ENCODE data around the gene SMIM38.
"Not testable (repeated sequence)": the region's sequence is repeated elsewhere in the genome, so short reads cannot be mapped to it uniquely, and the experiment has no call there.

The SMIM38 gene

DNA sequence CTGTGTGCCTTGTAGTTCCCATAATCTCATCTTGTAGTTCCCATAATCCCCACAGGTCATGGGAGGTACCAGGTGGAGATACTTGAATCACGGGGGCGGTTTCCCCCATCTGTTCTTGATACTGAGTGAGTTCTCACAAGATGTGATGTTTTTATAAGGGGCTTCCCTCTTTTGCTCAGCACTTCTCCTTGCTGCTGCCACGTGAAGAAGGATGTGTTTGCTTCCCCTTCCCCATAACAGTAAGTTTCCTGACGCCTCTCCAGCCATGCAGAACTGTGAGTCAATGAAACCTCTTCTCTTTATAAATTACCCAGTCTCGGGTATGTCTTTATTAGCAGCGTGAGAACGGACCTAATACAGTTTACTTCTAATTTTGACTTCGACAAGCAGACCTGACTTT is 14.0 kb upstream of the SMIM38 start:
- DNase-seq, result no peak

DNA sequence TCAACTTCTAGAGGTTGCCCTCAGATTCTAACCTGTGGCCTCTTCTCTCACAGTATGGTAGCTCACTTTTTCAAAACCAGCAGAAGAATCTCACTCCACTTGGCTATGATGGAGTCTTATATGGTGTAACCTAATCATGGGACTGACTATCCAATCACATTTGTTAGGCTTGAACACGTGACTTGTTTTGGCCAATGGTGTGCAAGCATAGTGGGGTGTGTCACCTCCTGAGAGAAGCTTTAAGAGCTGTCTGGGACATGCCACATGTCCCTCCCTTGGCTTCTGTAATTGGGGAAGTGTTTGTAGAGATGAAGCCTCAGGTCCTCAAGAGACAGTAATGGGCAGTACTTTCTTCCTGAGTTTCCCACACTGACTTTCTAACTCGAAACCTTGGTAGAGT is 12.8 kb upstream of the SMIM38 start:
- DNase-seq, result peak; percentile 24

DNA sequence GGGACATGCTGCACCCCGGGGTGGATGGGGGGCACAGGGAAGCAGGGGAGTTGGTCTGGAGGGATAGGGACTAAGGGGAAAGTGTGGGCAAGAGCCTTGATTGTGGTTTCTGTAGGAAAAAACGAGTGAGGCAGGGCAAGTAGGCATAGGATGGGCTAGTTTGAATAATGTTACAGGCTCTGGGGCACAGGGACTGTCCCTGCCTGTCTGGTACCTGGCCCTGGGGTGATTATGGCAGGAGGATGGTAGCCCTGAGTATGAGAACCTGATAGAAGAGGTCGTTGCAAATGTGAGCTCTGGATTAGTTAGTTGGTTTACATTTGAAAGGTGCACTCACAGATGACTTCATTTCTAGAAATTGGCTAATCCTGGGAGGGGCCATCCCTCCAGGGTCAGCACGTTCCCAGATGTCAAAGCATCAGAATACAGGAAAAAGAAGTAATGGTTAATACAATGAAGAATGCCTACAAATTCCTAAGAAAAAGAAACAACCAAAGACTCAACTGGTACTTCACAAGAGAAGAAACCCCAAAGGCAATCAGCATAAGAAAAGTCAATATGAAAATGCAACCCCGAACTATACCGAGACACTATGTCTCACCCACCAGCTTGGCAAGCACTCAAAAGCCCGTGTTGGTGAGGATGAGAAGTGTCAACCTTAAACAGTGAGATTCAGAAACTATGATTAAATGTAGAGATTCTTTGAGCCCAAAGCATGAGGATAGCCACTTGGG is 11.3 kb upstream of the SMIM38 start:
- DNase-seq, result no peak

DNA sequence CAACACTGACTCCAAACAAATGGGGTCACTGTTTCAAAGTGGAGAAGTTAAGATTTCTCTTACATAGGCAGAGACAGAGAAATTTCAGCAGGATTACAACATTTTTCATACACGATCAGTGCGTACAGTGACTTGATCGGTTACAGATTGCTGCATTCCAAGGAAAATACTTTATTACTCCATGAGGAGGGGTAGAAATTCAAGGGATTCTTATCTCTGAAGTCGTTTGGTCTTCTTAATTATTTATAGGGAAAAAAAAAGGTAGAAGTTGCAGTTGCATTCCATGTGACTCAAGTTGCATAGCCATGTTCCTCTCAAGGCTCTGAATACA is 10.7 kb upstream of the SMIM38 start:
- DNase-seq, result no peak

DNA sequence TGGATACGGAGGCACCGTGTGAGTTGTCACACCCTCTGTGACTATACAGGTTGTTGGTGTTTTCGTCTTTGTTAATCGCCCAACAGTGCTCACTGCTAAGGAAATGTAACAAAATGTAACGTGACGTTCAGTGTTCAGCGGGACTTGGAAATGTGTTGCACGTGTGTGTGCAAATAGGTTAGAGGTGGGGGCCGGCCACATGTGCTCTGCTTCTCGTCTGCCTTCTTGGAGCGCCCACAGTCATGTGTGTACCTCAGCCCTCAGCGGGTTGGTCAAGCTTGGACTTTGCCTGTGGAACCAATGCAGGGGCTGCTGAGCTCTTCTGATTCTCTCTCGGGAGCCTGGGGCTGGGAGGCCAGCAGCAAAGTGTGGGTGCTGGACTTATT is 7.4 kb upstream of the SMIM38 start:
- DNase-seq, result no peak

DNA sequence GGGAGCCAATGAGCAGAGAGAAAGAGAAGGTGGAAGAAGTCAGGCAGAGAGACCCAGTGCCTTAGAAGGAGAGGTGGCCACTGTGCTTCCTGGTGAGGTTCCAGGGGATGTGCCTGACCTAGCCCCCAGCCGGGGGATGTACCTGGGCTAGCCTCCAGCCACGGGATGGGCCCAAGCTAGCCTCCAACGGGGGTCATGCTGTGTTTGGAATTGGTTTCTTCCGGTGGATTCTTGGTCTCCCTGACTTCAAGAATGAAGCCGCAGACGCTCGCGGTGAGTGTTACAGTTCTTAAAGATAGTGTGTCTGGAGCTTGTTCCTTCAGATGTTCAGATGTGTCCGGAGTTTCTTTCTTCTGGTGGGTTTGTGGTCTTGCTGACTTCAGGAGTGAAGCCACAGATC is 6.9 kb upstream of the SMIM38 start:
- DNase-seq, result no peak

DNA sequence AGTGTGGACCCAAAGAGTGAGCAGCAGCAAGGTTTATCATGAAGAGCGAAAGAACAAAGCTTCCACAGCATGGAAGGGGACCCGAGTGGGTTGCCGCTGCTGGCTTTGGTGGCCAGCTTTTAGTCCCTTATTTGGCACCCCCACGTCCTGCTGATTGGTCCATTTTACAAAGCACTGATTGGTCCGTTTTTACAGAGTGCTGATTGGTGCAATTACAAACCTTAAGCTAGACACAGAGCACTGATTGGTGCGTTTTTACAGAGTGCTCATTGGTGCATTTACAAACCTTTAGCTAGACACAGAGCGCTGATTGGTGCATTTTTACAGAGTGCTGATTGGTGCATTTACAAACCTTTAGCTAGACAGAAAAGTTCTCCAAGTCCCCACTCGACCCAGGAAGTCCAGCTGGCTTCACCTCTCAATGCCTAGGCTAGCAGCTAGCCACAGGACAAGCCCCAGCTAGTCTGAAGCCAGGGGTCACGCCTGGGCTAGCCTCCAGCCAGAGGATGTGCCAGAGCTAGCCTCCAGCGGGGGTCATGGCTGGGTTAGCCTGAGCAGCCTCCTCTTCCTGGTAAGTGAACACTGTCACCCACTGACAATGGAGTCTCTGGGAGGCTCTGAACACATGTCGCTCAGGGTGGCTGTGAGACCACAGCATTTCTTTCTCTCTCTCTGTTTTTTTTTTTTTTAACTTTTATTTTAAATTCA is 6.2 kb upstream of the SMIM38 start:
- DNase-seq, result not testable (repeated sequence)

DNA sequence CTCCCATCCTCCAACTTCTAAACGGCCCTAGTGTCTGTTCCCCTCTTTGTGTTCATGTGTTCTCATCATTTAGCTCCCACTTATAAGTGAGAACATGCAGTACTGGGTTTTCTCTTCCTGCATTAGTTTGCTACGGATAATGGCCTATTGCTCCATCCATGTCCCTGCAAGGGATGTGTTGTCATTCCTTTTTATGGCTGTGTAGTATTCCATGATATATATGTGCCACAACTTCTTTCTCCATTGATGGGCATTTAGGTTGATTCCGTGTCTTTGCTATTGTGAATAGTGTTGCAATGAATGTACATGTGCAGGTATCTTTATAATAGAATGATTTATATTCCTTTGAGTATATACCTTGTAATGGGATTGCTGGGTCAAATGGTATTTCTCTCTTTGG is 5.6 kb upstream of the SMIM38 start:
- no peak for DNase-seq

DNA sequence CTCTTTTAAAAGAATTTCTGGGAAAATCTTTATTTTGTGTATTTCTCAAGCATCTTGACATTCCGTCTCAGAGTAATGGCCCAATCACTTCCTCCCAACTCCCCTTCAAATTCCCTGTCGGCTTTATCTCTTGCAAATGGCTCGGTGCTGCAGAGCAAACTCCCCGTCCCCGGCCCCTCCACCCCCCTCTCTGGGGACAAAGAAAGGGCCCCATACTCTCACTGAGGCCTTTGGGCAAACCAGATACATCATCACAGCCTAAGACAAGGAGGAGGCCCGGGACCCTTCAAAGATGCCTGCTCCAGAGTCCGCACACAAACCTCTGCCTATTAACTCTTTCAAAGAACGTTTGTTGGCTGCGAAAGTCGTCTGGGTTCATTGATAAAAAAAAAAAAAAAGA is 3.9 kb upstream of the SMIM38 start:
- no peak for DNase-seq

DNA sequence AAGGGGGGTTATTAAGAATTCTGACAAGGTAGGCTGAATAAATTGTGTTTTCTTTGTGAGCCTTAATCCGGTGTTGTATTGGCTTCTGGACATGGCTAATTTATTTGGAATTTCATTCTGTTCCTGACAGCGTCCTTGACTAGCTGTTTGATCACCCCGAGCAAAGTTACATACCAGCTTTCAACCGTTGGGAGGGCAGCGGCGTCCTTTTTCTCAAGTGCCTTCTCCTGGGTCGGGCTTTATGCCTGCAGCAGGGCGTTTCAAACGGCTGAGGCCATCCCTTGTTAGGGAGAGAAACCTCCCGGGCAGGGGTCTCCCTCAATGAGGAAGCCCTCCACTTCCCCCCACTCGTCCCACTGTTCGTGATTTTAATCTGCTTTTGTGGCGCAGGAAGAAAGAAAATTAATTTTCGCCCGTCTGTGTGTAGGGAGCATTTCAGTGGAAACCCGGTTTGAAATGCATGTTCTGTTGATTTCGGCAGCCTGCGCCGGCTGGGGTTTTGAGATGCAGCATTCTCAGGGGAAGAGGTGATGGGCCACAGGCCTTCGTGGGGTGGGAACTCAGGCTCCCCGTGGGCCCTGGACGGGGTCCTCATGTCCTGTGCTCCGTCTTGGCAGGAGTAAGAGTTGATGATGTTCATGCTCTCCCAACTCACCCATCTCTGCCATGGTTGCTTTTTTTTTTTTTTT is 2.9 kb upstream of the SMIM38 start:
- no peak for DNase-seq

DNA sequence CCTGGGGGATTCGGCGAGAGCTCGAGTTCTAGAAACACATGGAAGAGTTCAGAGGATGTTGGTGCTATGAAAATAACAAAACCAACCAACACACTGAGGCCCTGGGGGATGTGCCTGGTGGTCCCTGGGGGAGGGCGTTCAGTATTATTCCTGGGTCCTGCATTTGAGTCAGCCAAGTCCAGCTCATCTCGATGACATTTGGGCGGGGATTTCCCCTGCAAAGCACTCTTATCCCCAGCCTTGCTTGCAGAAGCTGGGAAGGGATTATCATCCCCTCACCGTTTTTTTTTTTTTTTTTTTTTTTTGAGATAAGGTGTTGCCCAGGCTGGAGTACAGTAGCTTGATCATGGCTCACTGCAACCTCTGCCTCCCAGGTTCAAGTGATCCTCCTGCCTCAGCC is 2.1 kb upstream of the SMIM38 start:
- DNase-seq, result no peak

DNA sequence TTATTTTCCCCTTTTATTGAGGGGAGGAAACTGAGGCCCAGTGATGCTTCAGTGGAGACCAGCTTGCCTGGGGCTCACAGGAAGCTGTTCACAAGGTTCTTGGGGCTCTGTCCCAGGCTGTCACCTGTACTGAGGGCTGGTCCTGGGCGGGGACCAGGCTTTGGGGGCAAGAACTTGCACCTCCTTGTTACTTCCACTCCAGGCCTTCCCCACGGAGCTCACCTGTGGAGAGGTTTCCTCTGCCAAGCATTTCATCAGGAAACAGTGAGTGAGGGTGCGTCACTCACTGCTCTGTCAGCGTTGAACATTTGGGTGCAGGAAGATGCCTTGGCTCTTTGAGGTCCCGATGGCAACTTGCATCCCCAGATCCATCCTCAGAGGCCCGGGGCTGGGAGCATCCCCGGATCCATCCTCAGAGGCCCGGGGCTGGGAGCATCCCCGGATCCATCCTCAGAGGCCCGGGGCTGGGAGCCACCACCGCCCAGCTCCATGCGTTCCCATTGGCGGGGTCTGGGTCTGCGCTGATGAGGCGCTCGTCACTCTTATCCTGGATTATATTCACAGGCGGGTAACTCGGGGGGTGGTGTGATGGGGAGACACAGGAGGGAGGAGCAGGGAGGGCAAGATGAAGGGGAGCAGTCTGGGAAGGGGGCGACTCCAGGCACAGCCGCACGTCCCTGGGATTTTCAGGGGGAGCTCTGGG is 1.4 kb upstream of the SMIM38 start:
- DNase-seq, result no peak

DNA sequence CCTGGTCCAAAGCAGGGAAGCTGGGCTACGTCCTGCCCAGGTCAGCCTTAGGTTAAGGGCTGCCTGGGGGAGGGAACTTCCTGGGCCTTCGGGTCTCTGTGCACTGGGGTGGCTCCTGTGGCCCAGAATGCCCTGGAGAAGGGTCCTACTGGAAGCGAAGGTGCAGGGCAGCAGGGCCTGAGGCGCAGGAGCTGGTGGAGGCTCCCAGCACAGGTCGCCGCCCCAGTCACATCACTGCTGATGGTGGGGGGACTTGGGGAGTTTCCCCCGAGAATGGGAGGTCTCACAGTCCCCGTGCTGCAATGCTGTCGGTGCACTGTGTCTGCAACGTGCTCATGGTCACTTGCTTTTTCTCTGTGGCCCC is 815 bp upstream of the SMIM38 start:
- DNase-seq, result no peak

DNA sequence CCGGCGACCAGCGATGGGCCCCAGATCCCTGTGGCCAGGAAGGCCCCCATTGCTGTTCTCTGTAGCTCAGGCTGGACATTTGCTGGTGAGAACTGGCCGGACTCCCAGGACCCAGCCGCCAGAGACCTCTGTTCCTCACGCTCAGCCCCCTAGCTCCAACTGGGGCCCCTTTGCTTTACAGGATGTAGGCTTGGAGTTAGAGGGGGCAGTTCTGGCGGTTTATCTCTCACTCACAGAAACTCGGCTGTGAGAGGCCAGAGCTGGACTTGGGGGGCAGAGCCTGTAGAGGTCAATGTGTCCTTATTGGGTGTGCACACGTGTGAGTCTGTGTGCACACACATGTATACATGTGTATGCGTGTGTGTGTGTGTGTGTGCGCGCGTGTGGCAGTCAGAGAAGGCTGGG is 502 bp downstream of the SMIM38 start:
- DNase-seq, result no peak

DNA sequence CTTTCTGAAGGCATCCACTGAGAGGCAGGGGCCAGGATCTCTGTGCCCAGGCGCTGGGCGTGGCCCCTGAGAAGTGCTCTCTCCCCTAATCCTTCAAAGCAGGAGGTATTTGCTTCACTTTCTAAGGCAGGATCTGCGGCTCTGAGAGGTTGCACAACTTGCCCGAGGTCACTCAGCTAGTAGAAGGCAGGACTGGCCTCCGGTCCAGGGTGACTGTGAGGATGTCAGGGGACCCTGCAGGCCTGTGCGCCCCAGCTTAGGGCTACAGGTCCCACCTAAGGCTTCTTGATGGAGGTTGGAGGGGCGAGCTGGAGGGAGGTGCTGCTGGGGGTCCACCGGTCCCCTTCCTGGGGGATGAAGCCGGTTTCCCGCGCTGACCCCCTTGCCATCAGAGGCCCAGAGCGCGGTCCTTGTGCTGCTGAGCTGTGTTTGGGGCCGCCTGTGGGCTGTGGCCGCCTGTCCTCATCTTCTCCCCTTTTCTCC is 979 bp downstream of the SMIM38 start:
- DNase-seq, result no peak

DNA sequence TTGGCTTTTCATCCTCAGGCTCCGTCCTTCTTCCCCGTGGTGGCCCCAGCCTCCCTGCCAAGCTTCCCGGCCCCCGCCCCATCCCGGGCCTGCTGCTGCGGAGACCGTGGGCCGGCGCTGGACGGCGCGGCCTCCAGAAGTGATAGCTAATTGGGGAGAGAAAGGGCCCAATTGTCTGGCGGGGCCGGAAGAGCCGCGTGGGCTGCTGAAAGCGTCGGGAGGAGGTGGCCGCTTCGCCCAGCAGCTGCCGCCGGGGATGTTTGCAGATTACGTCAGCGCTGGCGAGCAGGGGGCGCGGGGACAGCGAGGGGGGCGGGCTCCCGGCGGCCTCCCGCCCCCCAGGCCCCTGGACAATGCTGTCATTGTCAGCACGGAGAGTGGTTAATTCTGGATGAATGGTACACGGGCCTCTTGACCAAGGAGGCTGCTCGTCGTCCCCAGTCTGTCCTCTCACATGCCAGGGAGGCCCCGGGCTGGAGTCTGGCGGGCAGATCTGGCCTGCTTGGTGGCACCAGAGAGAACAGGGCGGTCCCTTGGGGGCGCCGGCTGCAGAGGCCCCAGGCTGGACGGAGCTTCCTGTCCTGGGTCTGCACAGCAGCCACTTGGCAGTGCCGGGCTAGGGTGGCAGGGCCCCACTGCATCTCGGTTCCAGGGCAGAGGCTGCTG is 1.6 kb downstream of the SMIM38 start:
- no peak for DNase-seq

DNA sequence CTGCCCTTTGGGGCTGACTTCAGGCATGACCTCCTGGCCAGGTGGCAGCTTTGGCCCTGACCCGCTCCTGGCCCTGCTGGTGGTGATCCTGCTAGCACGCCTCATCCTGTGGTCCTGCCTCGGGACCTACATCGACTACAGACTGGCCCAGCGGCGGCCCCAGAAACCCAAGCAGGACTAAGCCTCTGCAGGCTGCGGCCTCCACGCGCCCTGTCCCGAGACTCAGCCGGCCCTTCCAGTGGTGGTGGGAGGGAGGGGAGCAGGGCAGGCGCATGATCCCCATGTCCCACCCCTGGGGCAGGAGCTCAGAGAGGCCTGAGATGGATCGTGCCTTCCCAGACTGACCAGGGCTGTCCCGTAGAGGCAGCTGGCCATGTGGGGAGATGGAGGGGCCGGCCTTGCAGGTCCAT is 2.1 kb downstream of the SMIM38 start:
- no peak for DNase-seq

DNA sequence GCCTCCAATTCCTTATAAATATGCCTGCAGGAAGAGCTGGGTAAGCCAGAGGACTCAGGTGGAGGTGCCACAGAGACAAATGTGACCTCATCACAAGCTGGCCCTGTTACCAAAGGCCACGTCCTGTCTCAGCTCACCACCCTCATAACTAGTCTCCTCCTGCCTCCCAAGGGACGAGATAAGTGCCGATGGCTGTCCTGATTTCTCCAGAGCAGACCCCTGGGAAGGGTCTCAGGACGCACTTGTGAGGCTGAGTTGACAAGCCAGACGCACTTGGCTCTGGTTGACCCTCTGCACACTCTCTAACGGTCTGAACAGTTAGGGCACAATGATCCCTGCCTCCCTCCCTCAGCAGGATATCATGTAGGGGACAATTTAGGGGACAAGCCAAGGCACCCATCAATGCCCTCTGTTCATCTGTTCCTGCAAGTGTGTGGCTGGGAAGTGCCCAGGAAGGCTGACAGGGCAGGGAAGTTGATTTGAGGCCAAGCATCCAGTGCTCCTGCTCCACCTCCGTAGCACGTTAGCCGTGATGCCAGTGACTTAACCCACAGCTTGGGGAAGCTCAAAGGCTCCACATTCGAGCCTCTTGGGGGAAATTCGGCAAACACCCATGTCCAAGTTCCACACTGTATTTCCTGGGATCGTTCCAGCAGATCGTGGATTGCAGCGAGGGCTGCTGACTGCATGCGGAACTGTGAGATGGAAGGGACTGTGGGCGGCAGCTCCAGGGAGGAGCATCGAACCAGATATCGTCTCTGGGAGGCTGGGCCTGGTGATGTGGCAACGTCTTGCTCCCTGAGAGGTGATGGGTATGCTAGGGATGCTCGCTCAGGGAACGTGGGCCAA is 2.8 kb downstream of the SMIM38 start:
- DNase-seq, result no peak

DNA sequence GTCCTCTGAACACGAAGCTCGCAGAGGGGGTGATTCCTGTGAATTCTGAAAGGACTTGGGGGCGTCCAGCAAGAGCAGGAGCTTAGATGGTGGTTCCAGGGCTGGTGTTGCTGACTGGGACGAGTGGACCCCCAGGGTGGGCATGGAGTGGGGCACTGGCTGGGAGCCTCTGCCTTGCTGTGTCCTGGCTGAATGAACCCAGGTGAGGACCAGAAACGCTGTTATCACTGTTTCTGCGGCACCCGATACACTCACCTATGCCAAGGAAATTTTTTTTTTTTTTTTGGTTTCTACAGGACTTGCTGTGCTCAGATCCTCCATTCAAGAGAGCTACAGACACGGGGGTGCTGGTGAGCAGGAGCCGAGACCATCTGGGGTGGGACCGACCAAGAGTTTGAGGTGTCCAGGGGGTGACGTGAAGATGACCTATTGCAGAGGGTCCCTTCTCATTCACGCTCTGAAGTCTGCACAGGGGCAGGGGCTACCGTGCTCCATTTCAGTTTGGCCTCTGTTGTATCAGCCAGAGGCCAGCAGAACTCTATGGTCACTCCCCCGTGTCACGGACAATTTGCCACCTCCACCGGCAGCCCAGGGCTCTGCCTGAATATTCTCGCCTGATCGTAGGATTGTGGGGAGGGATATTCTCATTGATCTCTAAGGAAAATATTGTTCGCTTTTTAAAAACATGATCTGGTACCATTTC is 3.6 kb downstream of the SMIM38 start:
- no peak for DNase-seq

DNA sequence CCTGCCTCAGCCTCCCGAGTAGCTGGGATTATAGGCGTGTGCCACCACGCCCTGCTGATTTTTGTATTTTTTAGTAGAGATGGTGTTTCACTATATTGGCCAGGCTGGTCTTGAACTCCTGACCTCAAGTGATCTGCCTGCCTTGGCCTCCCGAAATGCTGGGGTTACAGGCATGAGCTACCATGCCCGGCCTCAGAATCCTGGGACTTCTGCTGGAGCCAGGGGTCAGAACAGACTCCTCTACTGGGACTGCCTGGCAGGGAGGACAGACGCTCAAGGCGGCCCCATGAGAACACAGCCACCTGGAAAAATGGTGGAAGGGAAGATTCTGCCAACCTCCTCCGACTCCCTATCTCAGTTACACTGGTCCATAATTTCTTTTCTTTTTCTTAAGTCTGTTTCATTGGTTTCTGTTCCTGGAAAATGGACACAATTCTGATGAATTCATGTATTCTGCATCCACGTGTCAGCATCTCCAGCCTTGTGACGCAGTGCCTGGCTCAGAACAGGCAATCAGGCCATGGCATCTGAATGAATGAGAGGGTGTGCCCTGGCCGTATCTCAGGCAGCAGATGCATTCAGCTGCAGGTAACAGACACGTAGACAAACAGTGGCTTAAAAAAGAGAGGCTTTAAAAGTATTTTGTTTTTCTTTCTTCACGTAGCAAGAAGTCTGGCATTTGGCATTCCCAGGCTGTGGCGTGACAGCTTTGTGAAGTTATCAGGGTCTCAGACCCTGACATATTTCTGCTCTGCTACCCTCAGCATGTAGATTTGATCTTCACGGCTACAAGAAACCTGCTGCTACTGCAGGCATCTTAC is 4.8 kb downstream of the SMIM38 start:
- DNase-seq, result no peak

DNA sequence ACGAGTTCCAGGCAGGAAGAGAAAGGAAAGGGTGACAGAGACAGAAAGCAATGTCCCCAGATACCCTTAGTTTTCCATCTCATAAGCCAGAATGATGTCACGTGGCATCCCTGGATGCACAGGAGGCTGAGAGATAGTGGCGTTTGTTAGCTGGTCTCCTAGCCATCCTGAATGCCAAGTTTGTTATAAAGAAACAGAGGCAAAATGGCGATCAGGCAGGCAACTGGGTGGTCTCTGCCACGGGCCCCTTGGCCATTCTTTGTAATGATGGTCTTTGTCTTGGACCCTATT is 5.3 kb downstream of the SMIM38 start:
- no peak for DNase-seq

Data from RPMI8226 (cell line).